Airway epithelial cell (primary cell): Measurements from ENCODE around the gene LENG8. TPM values are rescaled to one million over a fixed set of nuclear protein-coding genes. Genes with fewer than 3 reads are reported as not detected.

Experiments
- total RNA-seq: library from RNA; depleted of rRNA; stranded (reverse); fragments of >200 nt; gene quantifications from 2 replicates; pipeline ENCODE4 v1.2.3, GENCODE V29; 2015

Gene LENG8
- 19.4 and 28.4 TPM in 2 replicates for total RNA-seq

DNA sequence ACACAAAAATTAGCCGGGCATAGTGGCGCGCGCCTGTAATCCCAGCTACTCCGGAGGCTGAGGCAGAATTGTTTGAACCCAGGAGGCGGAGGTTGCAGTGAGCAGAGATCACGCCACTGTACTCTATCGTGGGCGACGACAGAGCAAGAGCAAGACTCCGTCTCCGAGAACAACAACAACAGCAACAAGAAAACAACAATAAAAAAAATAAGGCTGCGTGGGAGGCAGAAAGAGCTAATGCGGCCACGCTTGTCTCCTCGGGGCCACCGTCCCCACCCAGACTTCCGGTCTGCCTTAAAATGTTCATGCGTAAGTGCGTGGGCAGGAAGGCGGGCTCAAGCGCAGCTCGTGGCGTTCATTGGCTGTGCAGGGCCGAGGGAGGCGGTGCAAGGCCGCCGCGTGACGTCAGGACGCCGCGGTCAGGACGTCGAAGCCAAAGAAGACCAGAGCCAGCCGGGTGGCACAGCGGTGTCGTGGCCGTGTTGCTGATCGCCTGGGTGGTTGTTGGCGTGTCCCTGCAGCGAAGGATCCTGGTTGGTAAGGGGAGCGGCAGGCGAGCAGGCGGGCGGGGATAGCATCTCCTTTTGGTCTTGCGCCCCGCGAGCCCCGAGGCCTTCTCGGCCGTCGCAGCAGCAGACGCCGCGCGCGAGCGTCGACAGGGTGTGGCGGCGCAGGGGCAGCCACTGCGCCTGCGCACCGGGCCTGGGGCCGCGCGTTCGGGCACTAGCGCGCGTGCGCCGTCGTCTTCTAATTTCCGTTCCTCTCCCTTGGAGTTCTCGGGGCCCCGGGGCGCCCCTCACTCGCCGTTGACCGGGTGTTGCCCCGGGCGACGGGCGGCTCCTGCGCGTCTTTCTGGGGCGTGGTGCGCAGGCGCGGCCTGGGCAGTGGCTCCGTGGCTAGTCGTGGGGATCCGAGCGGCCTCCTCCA lies at the start of gene LENG8:
Gene LENG8 (plus strand): TSS at position 426 of the 927 bp plus-strand sequence. CDS start 2,146 bp downstream, outside the sequence.

DNA sequence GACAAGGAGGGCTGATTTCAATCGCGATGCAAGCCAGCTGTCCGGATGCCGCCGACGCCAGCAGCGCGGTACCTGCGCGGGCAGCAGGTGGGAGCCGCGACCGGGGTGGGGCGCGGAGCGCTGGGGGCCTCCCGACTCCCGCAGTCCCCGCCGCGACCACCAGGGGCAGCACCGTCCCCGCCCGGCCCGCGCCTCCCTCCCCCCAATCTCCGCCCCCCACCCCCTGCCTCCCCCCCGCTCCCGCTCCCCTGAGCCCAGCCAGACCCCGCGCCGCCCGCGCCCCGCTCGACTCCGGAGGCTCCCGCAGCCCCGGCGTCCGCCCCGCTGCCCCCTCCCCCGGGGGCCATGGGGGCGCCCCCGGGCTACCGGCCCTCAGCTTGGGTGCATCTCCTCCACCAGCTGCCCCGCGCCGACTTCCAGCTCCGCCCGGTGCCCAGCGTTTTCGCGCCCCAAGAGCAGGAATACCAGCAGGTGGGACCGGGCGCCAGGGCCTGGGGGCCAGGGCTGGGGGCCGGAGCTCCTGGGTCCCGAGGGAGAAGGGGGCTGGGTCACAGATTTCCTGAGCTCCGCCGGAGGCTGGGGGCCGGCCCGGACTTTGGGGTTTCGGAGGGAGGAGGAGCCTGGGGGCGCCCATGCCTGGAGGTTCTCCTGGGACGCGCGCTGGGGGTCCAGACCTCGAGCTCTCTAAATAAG lies 33.6 kb upstream of the LENG8 start, which contains the start of gene TTYH1:
Gene TTYH1 (plus strand): TSS at position 257 of the 693 bp plus-strand sequence. CDS start 89 bp downstream, at position 346.

DNA sequence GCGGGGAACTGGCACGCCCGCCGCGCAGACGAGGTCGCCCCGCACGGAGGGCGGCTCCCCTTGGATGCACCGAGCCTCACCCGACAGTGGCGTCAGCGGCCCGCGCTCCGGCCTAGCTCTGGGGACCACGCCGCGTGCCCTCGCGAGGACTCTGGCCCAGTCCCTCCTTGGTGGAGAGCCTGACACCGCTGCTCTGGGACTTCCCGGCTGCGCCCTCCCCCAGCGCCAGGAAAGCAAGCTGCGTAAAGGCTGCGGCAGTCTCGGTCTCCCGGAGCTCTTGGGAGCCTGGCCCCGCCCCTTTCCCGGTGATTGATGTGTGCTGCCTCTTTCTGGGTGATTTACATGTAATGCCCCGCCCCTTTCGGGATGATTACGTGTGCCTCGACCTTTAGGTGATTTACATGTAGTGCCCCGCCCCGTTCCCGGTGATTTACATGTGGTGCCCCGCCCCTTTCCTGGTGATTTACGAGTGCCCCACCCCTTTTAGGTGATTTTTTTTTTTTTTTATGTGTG lies 14.6 kb downstream of the LENG8 start, which contains the start of gene LENG9:
Gene LENG9 (minus strand): TSS at position 248 of the 513 bp plus-strand sequence. CDS start 252 bp downstream, outside the sequence.

DNA sequence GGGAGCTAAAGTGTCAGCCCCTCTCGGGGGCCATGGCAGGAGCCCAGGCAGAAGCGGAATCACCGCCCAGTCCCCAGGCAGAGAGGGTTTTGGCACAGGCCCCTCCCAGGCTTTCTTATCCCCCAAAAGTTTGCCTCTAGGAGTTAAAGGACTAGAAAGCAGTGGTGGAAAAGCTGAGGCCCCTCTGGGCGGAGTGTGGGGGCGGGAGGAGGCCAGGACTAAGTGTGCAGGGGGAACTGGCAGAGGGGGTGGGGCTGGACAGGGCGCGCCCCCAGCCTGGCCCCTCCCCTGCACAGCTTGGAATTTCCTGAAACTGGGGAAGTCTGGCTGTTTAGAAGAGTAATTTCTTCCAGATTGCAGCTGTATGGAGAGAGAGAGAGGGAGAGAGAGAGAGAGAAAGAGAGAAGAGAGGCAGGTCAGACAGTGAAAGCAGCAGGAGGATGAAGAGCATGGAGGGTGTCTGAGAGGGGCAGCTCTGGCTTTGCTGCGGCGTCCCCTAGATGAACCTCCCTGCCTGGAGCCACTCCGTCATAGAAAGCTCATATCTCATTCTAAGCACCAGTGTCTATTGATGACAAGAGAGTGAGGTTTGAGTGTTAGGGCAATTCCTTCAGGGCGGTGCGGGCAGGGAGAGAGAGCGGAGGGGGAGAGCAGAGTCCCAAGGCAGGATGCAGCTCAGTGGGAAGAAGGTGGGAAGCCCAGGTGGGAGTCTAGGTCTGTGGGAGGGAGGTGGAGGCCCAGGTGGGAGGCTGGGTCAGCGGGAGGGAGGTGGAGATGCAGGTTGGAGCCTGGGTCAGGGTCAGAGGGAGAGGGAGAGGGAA lies 24.3 kb downstream of the LENG8 start, which contains the start of gene CDC42EP5:
Gene CDC42EP5 (minus strand): TSS at position 226 of the 821 bp plus-strand sequence. CDS start 7,749 bp downstream, outside the sequence.

DNA sequence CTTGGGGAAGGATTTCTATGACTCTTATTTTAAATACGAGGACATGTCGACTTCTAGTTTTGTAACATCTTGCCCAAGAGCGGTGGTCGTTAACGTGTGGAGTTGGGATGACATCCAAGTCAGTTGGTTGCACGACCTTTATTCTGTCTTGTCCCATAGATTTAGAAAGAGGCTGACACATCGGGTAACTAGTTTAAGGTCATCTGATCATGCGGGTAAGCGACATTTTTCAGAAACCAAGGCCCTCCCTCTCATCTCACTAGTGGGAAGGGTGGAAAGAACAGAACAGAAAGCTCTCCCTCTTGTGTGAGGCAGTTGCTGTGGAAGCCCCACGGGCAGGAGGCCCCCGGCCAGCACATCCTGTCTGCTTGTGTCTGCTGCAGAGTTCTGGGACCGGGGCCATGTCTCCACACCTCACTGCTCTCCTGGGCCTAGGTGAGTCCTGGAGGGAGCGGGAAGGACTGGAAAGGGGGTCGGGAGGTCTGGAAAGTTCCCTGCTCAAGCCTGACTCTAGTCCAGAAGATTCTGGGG lies 53.6 kb downstream of the LENG8 start, which contains the start of gene LAIR2:
Gene LAIR2 (plus strand): TSS at position 314 of the 531 bp plus-strand sequence. CDS start 88 bp downstream, at position 402.

Other genes with a start within 250 kb of the LENG8 start
- 2,280 and 2,710 TPM in 2 replicates for gene RPS9, start 248.3 kb upstream of the LENG8 start, total RNA-seq
- not detected in 2 replicates for gene LILRB3, start 226.2 kb upstream of the LENG8 start, total RNA-seq
- not detected in 2 replicates for gene LILRA6, start 206.4 kb upstream of the LENG8 start, total RNA-seq
- not detected in 2 replicates for gene LILRB5, start 191.9 kb upstream of the LENG8 start, total RNA-seq
- not detected in 2 replicates for gene LILRB2, start 168.1 kb upstream of the LENG8 start, total RNA-seq
- gene LILRA5, start 136.0 kb upstream of the LENG8 start, total RNA-seq: not detected in 2 replicates
- not detected in 2 replicates for gene LILRA4, start 110.0 kb upstream of the LENG8 start, total RNA-seq
- gene LAIR1, start 84.3 kb upstream of the LENG8 start, total RNA-seq: not detected in 2 replicates
- 0.63 and 0.88 TPM in 2 replicates for gene TTYH1, start 33.7 kb upstream of the LENG8 start, total RNA-seq
- gene LENG9, start 14.6 kb downstream of the LENG8 start, total RNA-seq: 9.7 and 12.4 TPM in 2 replicates
- 35.1 and 37.1 TPM in 2 replicates for gene CDC42EP5, start 24.1 kb downstream of the LENG8 start, total RNA-seq
- not detected in 2 replicates for gene LAIR2, start 53.6 kb downstream of the LENG8 start, total RNA-seq
- gene LILRA2, start 124.6 kb downstream of the LENG8 start, total RNA-seq: not detected in 2 replicates
- not detected in 2 replicates for gene LILRA1, start 144.4 kb downstream of the LENG8 start, total RNA-seq
- not detected in 2 replicates for gene LILRB1, start 181.3 kb downstream of the LENG8 start, total RNA-seq
- not detected in 2 replicates for gene LILRB4, start 213.8 kb downstream of the LENG8 start, total RNA-seq